ENCODE results near the gene WDR48.
"Not testable (repeated sequence)": the region's sequence is repeated elsewhere in the genome, so short reads cannot be mapped to it uniquely, and the experiment has no call there.

Gene WDR48

DNA sequence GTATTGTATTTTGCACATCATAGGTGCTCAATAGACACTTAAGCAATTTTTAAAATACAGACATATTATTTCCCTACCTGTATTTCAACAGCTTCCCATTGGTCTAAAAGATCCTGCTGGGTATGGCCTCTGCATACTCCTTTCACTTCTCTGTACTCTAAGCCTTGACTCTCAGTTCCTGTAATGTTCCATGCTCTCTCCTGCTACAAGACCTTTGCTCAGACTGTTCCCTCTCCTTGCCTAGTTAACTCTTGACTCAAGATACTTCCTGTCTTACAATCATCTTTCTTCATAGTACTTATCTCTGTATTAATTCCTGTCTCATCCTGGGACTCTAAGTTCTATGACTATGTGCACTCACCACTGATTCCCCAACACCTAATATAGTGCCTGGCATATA, 1.8 kb upstream of the WDR48 start:
- no peak for TF ChIP-seq NFRKB (IDR thresholded peaks at IDR 0.05)
- TF ChIP-seq ZNF384 (IDR thresholded peaks at IDR 0.05), result no peak
- TF ChIP-seq TARDBP (IDR thresholded peaks at IDR 0.05), result no peak
- no peak for TF ChIP-seq HDGF (IDR thresholded peaks at IDR 0.05; ENCODE audit: borderline replicate concordance)
- TF ChIP-seq BHLHE40 (IDR thresholded peaks at IDR 0.05; ENCODE audit: borderline replicate concordance), result no peak
- no peak for TF ChIP-seq ARNT (IDR thresholded peaks at IDR 0.05)
- no peak for TF ChIP-seq FOXK2 (IDR thresholded peaks at IDR 0.05)
- no peak for TF ChIP-seq ELF4 (IDR thresholded peaks at IDR 0.05)
- CTCF ChIA-PET, result no interaction called here
- DNase-seq (ENCODE audit: extremely low spot score), result no peak
- POLR2A ChIA-PET, result no interaction called here

GRCh38 chr3:39052583-39052982, 767 bp downstream of the WDR48 start:
- no peak for DNase-seq (ENCODE audit: extremely low spot score)
- TF ChIP-seq ARNT (IDR thresholded peaks at IDR 0.05) (no peak), ZNF384 (IDR thresholded peaks at IDR 0.05) (no peak), TARDBP (IDR thresholded peaks at IDR 0.05) (no peak), BHLHE40 (IDR thresholded peaks at IDR 0.05; ENCODE audit: borderline replicate concordance) (no peak), SP1 (IDR thresholded peaks at IDR 0.05) (no peak), FOXA1 (IDR thresholded peaks at IDR 0.05) (no peak)
- POLR2A ChIA-PET, result no interaction called here
- CTCF ChIA-PET, result no interaction called here

- ChIA-PET CTCF (no interaction called here), POLR2A (no interaction called here)
- TF ChIP-seq FOXM1 (IDR thresholded peaks at IDR 0.05; ENCODE audit: borderline replicate concordance), result no peak
- no peak for TF ChIP-seq CTBP1 (IDR thresholded peaks at IDR 0.05; ENCODE audit: borderline replicate concordance)
- no peak for TF ChIP-seq FOXK2 (IDR thresholded peaks at IDR 0.05)
- TF ChIP-seq SUZ12 (IDR thresholded peaks at IDR 0.05), result no peak
- TF ChIP-seq LEF1 (IDR thresholded peaks at IDR 0.05; ENCODE audit: borderline replicate concordance), result no peak
- TF ChIP-seq L3MBTL2 (conservative IDR thresholded peaks at IDR 0.05), result no peak
- no peak for TF ChIP-seq BHLHE40 (IDR thresholded peaks at IDR 0.05; ENCODE audit: borderline replicate concordance)
- TF ChIP-seq PKNOX1 (IDR thresholded peaks at IDR 0.05), result no peak
- no peak for TF ChIP-seq NFRKB (IDR thresholded peaks at IDR 0.05)
- no peak for TF ChIP-seq ARNT (IDR thresholded peaks at IDR 0.05)
- no peak for TF ChIP-seq FOXA1 (IDR thresholded peaks at IDR 0.05)
- no peak for TF ChIP-seq SP1 (IDR thresholded peaks at IDR 0.05)
- TF ChIP-seq ELF4 (IDR thresholded peaks at IDR 0.05), result no peak
- no peak for TF ChIP-seq HDGF (IDR thresholded peaks at IDR 0.05; ENCODE audit: borderline replicate concordance)
- TF ChIP-seq TARDBP (IDR thresholded peaks at IDR 0.05), result no peak
- no peak for TF ChIP-seq ZNF384 (IDR thresholded peaks at IDR 0.05)
- DNase-seq (ENCODE audit: extremely low spot score), result no peak
Measured at GRCh38 chr3:39053696-39054095, 1.9 kb downstream of the WDR48 start.

- no peak for DNase-seq (ENCODE audit: extremely low spot score)
- POLR2A ChIA-PET, result no interaction called here
- CTCF ChIA-PET, result no interaction called here
- TF ChIP-seq FOXK2 (IDR thresholded peaks at IDR 0.05) (no peak), SUZ12 (IDR thresholded peaks at IDR 0.05) (no peak), HDGF (IDR thresholded peaks at IDR 0.05; ENCODE audit: borderline replicate concordance) (no peak), FOXA1 (IDR thresholded peaks at IDR 0.05) (no peak)
Measured at GRCh38 chr3:39056151-39056550, 4.3 kb downstream of the WDR48 start.

DNA sequence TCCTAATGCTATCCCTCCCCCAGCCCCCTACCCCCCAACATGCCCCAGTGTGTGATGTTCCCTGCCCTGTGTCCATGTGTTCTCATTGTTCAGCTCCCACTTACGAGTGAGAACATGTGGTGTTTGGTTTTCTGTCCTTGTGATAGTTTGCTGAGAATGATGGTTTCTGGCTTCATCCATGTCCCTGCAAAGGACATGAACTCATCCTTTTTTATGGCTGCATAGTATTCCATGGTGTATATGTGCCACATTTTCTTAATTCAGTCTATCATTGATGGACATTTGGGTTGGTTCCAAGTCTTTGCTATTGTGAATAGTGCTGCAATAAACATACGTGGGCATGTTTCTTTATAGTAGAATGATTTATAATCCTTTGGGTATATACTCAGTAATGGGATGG, 9.4 kb downstream of the WDR48 start:
- POLR2A ChIA-PET; CTCF ChIA-PET; DNase-seq (ENCODE audit: extremely low spot score): not testable (repeated sequence)

- ChIA-PET POLR2A (interaction anchor here (0.9 kb wide), 1 partner anchor 11 kb away, joined by 3 read pairs; no protein-coding TSS in a partner anchor), CTCF (no interaction called here)
- TF ChIP-seq SP1 (IDR thresholded peaks at IDR 0.05) (no peak), PKNOX1 (IDR thresholded peaks at IDR 0.05) (no peak), FOXM1 (IDR thresholded peaks at IDR 0.05; ENCODE audit: borderline replicate concordance) (no peak), FOXK2 (IDR thresholded peaks at IDR 0.05) (no peak), ARNT (IDR thresholded peaks at IDR 0.05) (no peak), TARDBP (IDR thresholded peaks at IDR 0.05) (no peak), HDGF (IDR thresholded peaks at IDR 0.05; ENCODE audit: borderline replicate concordance) (no peak), ELF4 (IDR thresholded peaks at IDR 0.05) (no peak), ZNF384 (IDR thresholded peaks at IDR 0.05) (no peak), LEF1 (IDR thresholded peaks at IDR 0.05; ENCODE audit: borderline replicate concordance) (no peak)
- no peak for DNase-seq (ENCODE audit: extremely low spot score)
Measured at GRCh38 chr3:39062180-39062579, 10.4 kb downstream of the WDR48 start.

DNA sequence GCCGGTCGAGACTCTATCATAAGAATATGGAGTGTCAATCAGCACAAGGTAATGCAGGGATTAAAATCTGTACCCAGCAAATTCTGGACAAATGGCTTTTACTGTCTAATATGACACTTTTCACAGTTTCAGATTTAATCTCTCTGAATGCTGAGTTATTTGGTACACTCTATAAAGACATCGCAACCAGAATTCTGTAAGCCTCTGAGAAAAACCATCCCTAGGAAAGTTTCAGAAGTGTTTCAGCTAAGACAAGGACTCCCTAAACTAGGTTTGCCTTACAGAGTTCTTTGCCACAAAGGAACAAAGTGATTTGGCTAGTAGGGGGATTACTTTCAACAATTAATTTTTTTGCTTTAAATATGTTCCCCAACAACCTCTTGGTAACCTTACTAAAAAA, 11.3 kb downstream of the WDR48 start:
- ChIA-PET POLR2A (no interaction called here), CTCF (no interaction called here)
- TF ChIP-seq BHLHE40 (IDR thresholded peaks at IDR 0.05; ENCODE audit: borderline replicate concordance) (no peak), ELF4 (IDR thresholded peaks at IDR 0.05) (no peak), PKNOX1 (IDR thresholded peaks at IDR 0.05) (no peak), FOXM1 (IDR thresholded peaks at IDR 0.05; ENCODE audit: borderline replicate concordance) (no peak), CTBP1 (IDR thresholded peaks at IDR 0.05; ENCODE audit: borderline replicate concordance) (no peak), ARNT (IDR thresholded peaks at IDR 0.05) (no peak), SUZ12 (IDR thresholded peaks at IDR 0.05) (no peak), LEF1 (IDR thresholded peaks at IDR 0.05; ENCODE audit: borderline replicate concordance) (no peak), NFRKB (IDR thresholded peaks at IDR 0.05) (no peak), L3MBTL2 (conservative IDR thresholded peaks at IDR 0.05) (no peak), TARDBP (IDR thresholded peaks at IDR 0.05) (no peak), SP1 (IDR thresholded peaks at IDR 0.05) (no peak), FOXA1 (IDR thresholded peaks at IDR 0.05) (no peak), FOXK2 (IDR thresholded peaks at IDR 0.05) (no peak), HDGF (IDR thresholded peaks at IDR 0.05; ENCODE audit: borderline replicate concordance) (no peak)
- DNase-seq (ENCODE audit: extremely low spot score), result no peak
